ENCODE data around the gene EPO. TPM values are rescaled to one million over a fixed set of nuclear protein-coding genes. Genes with fewer than 3 reads are reported as not detected.

The EPO gene
- total RNA-seq, 1 experiment from 2014 or later = 0.44 TPM

DNA sequence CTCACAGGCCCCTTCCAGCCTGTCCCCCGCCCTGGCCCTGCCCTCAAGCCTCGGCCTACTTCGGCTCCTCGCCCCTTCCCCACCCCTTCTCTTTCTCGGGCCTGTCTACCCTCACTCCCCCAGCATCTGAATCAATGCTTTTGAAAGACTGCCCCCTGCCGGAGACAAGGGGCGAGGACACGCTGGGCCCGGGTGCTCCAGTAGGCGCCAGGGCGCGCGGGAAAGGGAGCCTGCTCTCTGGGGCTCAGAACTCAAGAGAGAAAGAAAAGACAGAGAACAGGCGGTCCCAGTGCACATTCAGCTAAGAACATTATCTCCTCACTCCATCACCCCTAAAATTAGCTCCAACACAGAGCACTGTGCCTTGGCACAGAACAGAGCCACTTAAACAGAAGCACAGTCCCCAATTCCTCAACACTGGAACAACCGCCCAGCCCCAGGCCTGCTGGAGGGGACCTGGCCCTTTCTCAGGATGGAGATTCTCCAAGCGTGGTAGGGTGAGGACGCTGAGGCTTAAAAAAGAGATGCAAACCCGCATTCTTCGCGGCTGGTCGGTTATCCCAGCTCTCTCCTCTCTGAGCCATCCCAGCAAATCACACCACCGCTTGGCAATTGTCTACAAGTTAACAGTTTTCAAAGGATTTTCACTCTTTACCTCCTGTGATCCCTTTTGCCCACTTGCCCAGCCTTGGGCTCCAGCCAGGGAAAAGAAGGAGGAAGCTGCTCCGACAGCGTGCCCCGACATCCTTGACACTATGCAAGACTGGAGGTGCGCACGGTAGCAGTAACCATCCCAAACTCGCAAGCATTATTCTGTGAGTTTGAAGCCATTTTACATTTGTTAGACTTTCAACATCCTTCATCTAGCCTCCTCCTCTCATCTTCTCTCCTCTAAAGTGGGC, 28.3 kb upstream of the EPO start:
- H3K79me2 ChIP-seq (ENCODE audit: low read depth) = peaks cover 54% of the 10 kb centered on the region
- no peak overlapping the region for H2AFZ ChIP-seq
- no peak overlapping the region for H3K27ac ChIP-seq
- H4K20me1 ChIP-seq (ENCODE audit: insufficient read depth) = peaks cover 46% of the 10 kb centered on the region
- intact Hi-C loops (cut with micrococcal nuclease; ENCODE audit: unreplicated experiment) = loop anchor here (1.0 to 5.0 kb wide), 4 partner anchors 110 to 225 kb away; partner anchors contain the start of gene EPHB4
- POLR2A ChIA-PET (ENCODE audit: unreplicated experiment) = interaction anchor here (0.7 kb wide), 1 partner anchor 108 kb away, joined by 3 read pairs; no protein-coding TSS in a partner anchor
- H3K27me3 ChIP-seq (ENCODE audit: insufficient read depth, low read depth) = no peaks in the 10 kb centered on the region
- H3K4me2 ChIP-seq = peak overlapping the region; percentile 95
- CTCF ChIA-PET = interaction anchor here (0.5 to 1.0 kb wide), 9 partner anchors 39 to 389 kb away, joined by 3 to 17 read pairs (median 4); partner anchors contain the start of gene MOSPD3
- peaks cover 13% of the 10 kb centered on the region for H3K4me1 ChIP-seq (replicated peaks; ENCODE audit: insufficient read depth)
- no peaks in the 10 kb centered on the region for H3K9me3 ChIP-seq (ENCODE audit: insufficient read depth, low read depth)
- H3F3A ChIP-seq (ENCODE audit: insufficient read depth, low read depth) = peaks cover 12% of the 10 kb centered on the region; the same call in 1 of the 2 replicates
- BruUV-seq (replicated peaks) = no TSS peak
- H3K36me3 ChIP-seq (ENCODE audit: low read depth) = no peaks in the 10 kb centered on the region
- no peak for TF ChIP-seq EZH2 (IDR thresholded peaks at IDR 0.05; ENCODE audit: low read depth)
- TF ChIP-seq, protein P1, sequence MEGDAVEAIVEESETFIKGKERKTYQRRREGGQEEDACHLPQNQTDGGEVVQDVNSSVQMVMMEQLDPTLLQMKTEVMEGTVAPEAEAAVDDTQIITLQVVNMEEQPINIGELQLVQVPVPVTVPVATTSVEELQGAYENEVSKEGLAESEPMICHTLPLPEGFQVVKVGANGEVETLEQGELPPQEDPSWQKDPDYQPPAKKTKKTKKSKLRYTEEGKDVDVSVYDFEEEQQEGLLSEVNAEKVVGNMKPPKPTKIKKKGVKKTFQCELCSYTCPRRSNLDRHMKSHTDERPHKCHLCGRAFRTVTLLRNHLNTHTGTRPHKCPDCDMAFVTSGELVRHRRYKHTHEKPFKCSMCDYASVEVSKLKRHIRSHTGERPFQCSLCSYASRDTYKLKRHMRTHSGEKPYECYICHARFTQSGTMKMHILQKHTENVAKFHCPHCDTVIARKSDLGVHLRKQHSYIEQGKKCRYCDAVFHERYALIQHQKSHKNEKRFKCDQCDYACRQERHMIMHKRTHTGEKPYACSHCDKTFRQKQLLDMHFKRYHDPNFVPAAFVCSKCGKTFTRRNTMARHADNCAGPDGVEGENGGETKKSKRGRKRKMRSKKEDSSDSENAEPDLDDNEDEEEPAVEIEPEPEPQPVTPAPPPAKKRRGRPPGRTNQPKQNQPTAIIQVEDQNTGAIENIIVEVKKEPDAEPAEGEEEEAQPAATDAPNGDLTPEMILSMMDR (conservative IDR thresholded peaks at IDR 0.05) = peak; percentile 95
- peak in 1 of 2 experiments; percentile 72 for DNase-seq
- no peaks in the 10 kb centered on the region for H3K9me2 ChIP-seq (ENCODE audit: insufficient read depth)
- peak overlapping the region; percentile 97; the same call in 1 of the 2 replicates for H3K4me3 ChIP-seq

- H4K20me1 ChIP-seq (ENCODE audit: insufficient read depth) = peaks cover 46% of the 10 kb centered on the region
- peaks cover 13% of the 10 kb centered on the region for H3K4me1 ChIP-seq (replicated peaks; ENCODE audit: insufficient read depth)
- intact Hi-C loops (cut with micrococcal nuclease; ENCODE audit: unreplicated experiment) = loop anchor here (5.0 kb wide), 3 partner anchors 110 to 225 kb away; partner anchors contain the start of gene EPHB4
These were observed 27.7 kb upstream of the EPO start for GRCh38 chr7:100692578-100692961.

More at GRCh38 chr7:100692578-100692961, 27.7 kb upstream of the EPO start:
- Histone ChIP-seq H3K4me3 (peak overlapping the region; percentile 97), H3K4me2 (peak overlapping the region; percentile 95), H2AFZ (no peak overlapping the region), H3F3A (ENCODE audit: insufficient read depth, low read depth) (peaks cover 12% of the 10 kb centered on the region; the same call in 1 of the 2 replicates), H3K9me2 (ENCODE audit: insufficient read depth) (no peaks in the 10 kb centered on the region), H3K9me3 (ENCODE audit: insufficient read depth, low read depth) (no peaks in the 10 kb centered on the region), H3K27ac (no peak overlapping the region), H3K27me3 (ENCODE audit: insufficient read depth, low read depth) (no peaks in the 10 kb centered on the region), H3K36me3 (ENCODE audit: low read depth) (no peaks in the 10 kb centered on the region), H3K79me2 (ENCODE audit: low read depth) (peaks cover 54% of the 10 kb centered on the region)
- no peak for DNase-seq
- TF ChIP-seq, protein P1 (conservative IDR thresholded peaks at IDR 0.05) = no peak
- TF ChIP-seq EZH2 (IDR thresholded peaks at IDR 0.05; ENCODE audit: low read depth) = no peak
- POLR2A ChIA-PET (ENCODE audit: unreplicated experiment) = interaction anchor here (0.5 to 0.6 kb wide), 2 partner anchors 11 to 80 kb away, joined by 3 read pairs; partner anchors contain the start of gene MOSPD3
- CTCF ChIA-PET = interaction anchor here (0.5 to 1.0 kb wide), 3 partner anchors 58 to 246 kb away, joined by 6 to 17 read pairs (median 9); no protein-coding TSS in a partner anchor
- TSS peak; percentile 53 for BruUV-seq (replicated peaks)
